ENCODE data around the gene NCAPG.

NCAPG gene, protein sequence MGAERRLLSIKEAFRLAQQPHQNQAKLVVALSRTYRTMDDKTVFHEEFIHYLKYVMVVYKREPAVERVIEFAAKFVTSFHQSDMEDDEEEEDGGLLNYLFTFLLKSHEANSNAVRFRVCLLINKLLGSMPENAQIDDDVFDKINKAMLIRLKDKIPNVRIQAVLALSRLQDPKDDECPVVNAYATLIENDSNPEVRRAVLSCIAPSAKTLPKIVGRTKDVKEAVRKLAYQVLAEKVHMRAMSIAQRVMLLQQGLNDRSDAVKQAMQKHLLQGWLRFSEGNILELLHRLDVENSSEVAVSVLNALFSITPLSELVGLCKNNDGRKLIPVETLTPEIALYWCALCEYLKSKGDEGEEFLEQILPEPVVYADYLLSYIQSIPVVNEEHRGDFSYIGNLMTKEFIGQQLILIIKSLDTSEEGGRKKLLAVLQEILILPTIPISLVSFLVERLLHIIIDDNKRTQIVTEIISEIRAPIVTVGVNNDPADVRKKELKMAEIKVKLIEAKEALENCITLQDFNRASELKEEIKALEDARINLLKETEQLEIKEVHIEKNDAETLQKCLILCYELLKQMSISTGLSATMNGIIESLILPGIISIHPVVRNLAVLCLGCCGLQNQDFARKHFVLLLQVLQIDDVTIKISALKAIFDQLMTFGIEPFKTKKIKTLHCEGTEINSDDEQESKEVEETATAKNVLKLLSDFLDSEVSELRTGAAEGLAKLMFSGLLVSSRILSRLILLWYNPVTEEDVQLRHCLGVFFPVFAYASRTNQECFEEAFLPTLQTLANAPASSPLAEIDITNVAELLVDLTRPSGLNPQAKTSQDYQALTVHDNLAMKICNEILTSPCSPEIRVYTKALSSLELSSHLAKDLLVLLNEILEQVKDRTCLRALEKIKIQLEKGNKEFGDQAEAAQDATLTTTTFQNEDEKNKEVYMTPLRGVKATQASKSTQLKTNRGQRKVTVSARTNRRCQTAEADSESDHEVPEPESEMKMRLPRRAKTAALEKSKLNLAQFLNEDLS

GRCh38 chr4:17810260-17811077 is at the start of gene NCAPG, which contains the start of gene DCAF16:
Gene NCAPG (plus strand): TSS chr4:17810979. CDS start chr4:17811078, 99 bp downstream.
Gene DCAF16 (minus strand): TSS chr4:17810757. CDS start chr4:17804141, 6,616 bp downstream.
- DNase-seq, result peak; percentile 99

DNA sequence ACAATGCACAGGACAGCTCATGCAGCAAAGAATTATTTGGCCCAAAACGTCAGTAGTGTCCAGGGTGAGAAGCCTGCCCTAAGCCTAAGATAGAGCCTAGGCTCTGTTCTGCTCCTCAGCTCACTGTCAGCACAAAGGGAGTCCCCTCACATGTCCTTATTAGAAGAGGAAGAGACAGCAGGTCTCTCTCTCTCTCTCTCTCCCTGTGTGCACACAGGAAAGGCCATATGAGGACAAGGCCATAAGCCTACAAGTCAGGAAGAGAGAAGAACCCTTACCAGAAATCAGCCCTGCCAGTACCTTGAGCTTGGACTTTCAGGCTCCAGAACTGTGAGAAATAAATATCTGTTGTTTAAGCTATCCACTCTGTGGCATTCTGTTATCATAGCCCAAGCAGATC is 49.7 kb upstream of the NCAPG start:
- DNase-seq, result no peak

GRCh38 chr4:17762726-17763125 is 48.1 kb upstream of the NCAPG start:
- no peak for DNase-seq

DNA sequence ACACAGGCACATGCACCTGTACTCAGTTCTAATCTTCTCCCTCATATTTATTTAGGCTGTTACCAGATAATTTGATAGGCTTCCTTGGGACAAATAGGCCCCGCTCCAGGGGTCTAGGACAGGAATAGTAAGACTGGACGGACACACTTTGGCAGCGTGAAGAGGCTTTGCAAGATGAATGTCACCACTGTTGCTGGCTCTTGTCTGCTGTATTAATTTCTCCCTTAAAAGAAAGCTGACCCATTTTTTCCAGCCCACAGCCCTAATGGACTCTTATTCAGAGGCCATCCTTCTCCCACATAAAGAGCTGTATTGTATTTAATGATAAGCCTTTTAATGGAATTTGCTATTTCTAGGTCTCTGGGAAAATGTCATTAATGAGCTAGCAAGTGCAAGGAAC is 47.4 kb upstream of the NCAPG start:
- no peak for DNase-seq

- DNase-seq, result no peak
These were observed 46.8 kb upstream of the NCAPG start for GRCh38 chr4:17763931-17764330.

DNA sequence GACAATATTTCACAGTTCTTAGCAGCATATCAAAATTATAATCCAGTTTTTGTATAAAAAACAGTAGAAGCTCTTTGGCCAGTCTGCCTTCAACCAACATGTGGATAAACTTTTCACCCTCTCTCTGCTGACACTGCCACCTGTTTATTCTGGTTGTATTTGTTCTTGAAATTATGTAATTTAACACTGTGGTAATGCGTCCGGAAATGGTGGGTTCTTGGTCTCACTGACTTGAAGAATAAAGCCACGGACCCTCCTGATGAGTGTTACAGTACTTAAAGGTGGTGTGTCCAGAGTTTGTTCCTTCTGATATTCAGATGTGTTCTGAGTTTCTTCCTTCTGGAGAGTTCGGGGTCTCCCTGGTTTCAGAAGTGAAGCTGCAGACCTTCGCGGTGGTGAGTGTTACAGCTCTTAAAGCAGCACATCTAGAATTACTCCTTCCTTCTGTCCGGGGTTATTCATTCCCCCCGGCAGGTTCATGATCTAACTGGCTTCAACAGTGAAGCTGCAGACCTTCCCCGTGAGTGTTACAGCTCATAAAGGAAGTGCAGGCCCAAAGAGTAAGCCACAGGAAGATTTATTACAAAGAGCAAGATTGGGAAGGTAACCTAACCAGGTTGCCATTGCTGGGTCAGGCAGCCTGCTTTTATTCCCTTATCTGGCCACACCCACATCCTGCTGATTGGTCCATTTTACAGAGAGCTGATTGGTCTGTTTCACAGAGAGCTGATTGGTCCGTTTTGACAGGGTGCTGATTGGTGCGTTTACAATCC is 45.1 kb upstream of the NCAPG start:
- no peak for DNase-seq

DNA sequence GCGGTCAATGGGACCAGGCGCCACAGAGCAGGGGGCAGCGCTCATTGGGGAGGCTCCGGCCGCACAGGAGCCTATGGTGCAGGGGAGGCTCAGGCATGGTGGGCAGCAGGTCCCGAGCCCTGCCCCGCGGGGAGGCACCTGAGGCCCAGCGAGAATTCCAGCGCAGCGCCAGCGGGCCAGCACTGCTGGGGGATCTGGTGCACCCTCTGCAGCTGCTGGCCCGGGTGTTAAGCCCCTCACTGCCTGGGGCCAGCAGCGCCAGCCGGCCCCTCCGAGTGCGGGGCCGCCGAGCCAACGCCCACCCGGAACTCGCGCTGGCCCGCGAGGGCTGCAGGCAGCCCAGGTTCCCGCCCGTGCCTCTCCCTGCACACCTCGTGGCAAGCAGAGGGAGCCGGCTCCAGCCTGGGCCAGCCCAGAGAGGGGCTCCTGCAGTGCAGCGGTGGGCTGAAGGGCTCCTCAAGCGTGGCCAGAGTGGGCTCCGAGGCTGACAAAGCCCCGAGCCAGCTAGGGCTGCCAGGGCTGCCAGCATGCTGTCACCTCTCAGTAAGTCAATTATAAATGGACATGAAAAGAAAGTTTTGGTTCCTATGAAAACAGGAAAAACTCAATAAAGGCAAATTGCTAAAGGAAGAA is 43.8 kb upstream of the NCAPG start:
- DNase-seq, result no peak

- DNase-seq, result no peak
These were observed 41.2 kb upstream of the NCAPG start for GRCh38 chr4:17769406-17770174.

GRCh38 chr4:17770845-17771244 is 39.9 kb upstream of the NCAPG start:
- no peak for DNase-seq

- DNase-seq, result no peak
These were observed 39.4 kb upstream of the NCAPG start for GRCh38 chr4:17771284-17771908.

GRCh38 chr4:17773135-17773698 is 37.6 kb upstream of the NCAPG start:
- no peak for DNase-seq

DNA sequence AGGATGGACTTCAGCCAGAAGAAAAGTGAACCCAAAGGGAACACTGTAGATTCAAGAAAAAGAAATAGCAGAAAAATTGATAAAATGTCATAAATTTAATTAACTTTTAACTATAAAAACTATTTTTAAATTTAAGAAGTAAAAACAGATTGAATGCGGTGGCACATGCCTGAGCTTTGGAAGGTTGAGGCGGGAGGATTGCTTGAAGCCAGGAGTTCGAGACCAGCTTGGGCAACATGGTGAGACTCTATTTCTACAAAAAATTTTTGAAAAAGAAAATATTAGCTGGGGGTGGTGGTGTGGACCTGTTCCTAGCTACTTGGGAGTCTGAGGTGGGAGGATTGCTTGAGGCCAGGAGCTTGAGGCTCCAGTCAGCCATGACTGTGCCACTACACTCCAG is 32.3 kb upstream of the NCAPG start:
- DNase-seq, result no peak

DNA sequence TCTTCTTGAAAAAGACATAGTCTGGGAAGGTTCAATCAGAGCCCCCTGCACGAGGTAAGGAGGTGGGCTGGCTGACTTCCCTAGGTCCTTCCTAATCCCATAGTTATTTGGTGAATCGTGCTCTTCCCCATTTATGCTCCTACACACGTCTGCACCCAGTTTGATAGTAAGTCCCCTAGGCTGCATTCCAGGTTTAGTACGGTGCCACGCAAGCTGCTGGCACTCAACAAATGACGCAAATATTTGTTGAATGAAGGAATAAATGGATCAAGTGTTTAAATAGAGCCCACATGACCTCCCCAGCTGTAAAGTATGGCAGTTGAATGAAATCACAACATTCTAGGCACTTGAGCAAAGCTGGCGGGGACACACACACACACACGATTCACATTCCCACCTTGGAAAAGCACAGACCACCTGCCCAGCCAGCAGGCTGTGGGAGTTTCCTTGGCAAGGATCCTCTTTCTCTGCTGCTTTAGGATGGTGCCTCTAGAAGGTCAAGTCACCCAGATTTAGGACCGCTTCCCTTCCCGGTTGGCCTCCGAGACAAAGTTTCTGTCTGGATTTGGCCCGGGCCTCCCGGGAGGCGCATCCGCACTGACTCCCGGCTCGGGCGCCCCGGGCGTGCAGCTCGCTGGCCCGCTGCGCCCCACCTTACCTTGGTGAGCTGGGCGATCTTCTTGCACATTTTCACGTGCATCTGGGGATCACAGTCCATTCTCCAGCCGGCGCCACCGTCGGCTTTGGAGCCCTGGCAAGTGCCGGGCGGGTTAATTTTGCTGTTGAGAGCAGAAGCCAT is 30.1 kb upstream of the NCAPG start:
- DNase-seq, result no peak

DNA sequence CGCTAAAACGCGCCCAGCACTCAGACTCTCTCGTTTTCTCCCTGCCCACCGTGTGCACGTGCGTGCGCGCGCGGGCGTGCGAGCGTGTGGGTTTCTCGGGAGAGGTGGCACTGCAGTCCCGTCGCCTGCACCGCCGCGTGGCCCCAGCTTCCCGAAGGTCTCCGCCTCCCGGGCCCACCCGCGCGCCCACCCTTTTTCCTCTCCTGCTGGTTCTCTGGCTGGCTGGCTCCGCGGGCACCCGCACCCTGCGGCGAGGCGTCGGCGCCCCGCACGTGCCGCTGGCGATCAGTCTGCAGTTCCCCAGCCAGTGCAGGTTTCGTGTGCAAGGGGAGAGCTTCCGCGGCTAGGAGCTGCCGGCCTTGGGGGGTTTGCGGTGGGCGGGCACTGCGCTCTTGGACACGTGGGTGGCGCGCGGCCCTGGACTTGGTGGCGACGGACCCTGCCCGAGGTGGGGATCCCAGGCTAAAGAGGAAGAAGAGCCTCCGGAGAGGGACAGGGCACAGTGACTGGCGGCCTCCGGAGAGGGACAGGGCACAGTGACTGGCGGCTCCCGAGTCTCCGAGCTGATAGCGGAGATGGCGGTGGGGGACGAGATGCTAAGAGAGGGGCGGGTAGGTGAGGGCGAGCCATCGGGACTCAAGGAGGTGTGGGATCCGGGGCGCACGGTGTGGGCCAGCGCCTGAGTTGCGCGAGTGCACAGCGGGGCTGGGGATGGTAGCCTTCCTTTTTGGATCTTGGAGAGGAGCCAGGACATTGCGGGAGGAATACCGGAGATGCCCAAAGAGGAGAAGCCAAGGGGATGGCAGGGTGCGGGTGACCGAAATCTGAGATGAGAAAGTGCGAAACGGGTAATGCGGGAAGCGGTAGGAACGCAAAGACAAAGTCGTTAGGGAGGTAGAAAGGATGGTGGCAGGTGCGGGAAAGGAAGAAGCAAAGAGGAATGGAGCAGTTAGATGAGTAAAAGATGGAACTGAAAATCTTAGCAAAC is 29.2 kb upstream of the NCAPG start, which contains the start of gene FAM184B:
Gene FAM184B (minus strand): TSS at position 322 of the 988 bp plus-strand sequence. CDS start 322 bp downstream, outside the sequence.
- peak; percentile 22 for DNase-seq

- DNase-seq, result no peak
These were observed 24.9 kb upstream of the NCAPG start for GRCh38 chr4:17785858-17786257.

DNA sequence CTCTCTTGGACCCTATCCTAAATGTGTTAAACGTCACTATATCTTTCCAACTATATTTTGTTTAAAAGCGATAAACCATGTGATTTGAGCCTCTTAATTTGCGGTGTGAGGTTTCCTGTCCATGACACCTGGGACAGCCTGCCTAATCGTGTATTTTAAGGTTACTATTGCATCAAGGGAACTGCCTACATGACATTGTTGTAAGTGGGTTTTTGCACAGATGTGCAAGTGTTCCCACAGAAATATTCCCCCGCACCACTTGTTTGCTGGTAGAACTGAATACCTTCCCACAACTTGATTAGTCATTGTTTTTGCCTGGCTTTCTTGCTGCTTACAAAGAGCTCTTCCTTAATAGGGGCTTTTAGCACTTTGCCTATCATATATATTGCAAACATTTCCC is 24.2 kb upstream of the NCAPG start:
- no peak for DNase-seq

- no peak for DNase-seq
These were observed 23.5 kb upstream of the NCAPG start for GRCh38 chr4:17787315-17787714.
